H1 (cell line): ENCODE data around the gene TTC22. TPM values are rescaled to one million over a fixed set of nuclear protein-coding genes. Genes with fewer than 3 reads are reported as not detected.

Experiments used
- BRCA1 ChIP-seq: IDR thresholded peaks from 2 replicates; pipeline ENCODE4 v1.6.1; 2012; ENCODE audit warnings: low read depth, low read length, improper control_type of control experiment
- HDAC2 ChIP-seq, 2 experiments: fragments of 300-600 bp in 1 of 2; sonication (generic) in 1 of 2; IDR thresholded peaks; 2 replicates each; pipeline ENCODE4 v1.6.1; 2011 to 2012; ENCODE audit warnings: low read depth in 2 of 2, low read length in 2 of 2, mild to moderate bottlenecking in 2 of 2, moderate library complexity in 2 of 2, borderline replicate concordance in 1 of 2, inconsistent platforms in 1 of 2
- polyA plus RNA-seq, 7 experiments: library from polyadenylated mRNA; depleted of rRNA in 3 of 7; stranded (reverse) in 5 of 7; unstranded in 2 of 7; fragments of >200 nt in 5 of 7; fragments of 200-250 nt in 2 of 7; gene quantifications; 1 replicate in 5 of 7; 2 replicates in 1 of 7; 4 replicates in 1 of 7; pipeline versions ENCODE4 v1.2.1 to v1.2.3, GENCODE V29; 2011 to 2013; ENCODE audit warnings: missing spikeins in 2 of 7, mixed read lengths in 2 of 7
- total RNA-seq: library from RNA; stranded (reverse); fragmentation: NEBNext Ultra II Directional; extraction: Animal tissue kit (Norgen Biotek cat#: 25700); gene quantifications from 2 replicates; pipeline ENCODE4 v1.2.1, GENCODE V29; 2021

TTC22 gene
- total and polyA plus RNA-seq, 2 of the 8 experiments (the other 6 are each of a cell fraction or from before 2014, with no cell fraction given): 1.00 to 1.6 TPM

DNA sequence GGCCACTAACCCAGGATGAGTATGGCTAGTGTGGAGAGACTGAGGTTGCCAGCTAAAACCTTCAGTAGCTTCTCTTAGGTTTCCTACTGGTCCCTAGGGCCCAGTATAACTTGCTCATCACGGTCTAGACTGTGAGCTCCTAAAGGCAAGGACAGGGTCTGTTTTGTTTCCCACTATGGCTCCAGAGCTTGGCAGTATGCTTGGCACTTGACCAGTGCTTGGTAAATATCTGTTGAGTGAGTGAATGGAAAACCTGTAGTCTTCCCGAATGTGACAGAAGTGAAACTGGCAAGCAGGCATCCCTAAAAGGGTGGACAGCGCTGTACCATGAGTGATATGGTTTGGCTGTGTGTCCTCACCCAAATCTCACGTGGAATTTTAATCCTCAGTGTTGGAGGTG, 23.7 kb downstream of the TTC22 start (continued):
- TF ChIP-seq BRCA1: no peak
- TF ChIP-seq HDAC2 (IDR thresholded peaks at IDR 0.05; ENCODE audit: borderline replicate concordance in 1 of 2, low read depth in 2 of 2, low read length in 2 of 2): no peak
